HepG2 (cell line): ENCODE results near the gene RFC2. TPM values are rescaled to one million over a fixed set of nuclear protein-coding genes. Genes with fewer than 3 reads are reported as not detected.

Experiments
- CCAR2 ChIP-seq: fragments of 200-400 bp; formaldehyde crosslinking; optimal IDR thresholded peaks from 2 replicates; pipeline ENCODE3; 2018; ENCODE audit warnings: low read depth, mild to moderate bottlenecking, low read length, moderate library complexity
- HDAC2 ChIP-seq: sonication (generic); formaldehyde crosslinking; IDR thresholded peaks from 2 replicates; pipeline ENCODE4 v1.4.0; 2020; ENCODE audit warnings: missing genetic modification reagents
- KLF16 ChIP-seq, 2 experiments: sonication (generic) in 1 of 2; formaldehyde crosslinking in 1 of 2; IDR thresholded peaks; 2 replicates each; pipeline versions ENCODE4 v1.6.1 to v1.8.0; 2016 to 2023; ENCODE audit warnings: missing genetic modification reagents in 2 of 2, missing compliant biosample characterization in 1 of 2
- PHF21A ChIP-seq: sonication (generic); formaldehyde crosslinking; IDR thresholded peaks from 2 replicates; pipeline ENCODE4 v1.5.0; 2020; ENCODE audit warnings: mild to moderate bottlenecking, missing genetic modification reagents
- RCOR2 ChIP-seq: IDR thresholded peaks from 2 replicates; pipeline ENCODE4 v1.6.1; 2016; ENCODE audit warnings: missing biosample characterization, missing genetic modification reagents
- STAT5B ChIP-seq: sonication (generic); formaldehyde crosslinking; IDR thresholded peaks from 2 replicates; pipeline ENCODE4 v1.4.0; 2020; ENCODE audit warnings: missing genetic modification reagents
- TEAD3 ChIP-seq: optimal IDR thresholded peaks from 2 replicates; pipeline ENCODE3; 2016; ENCODE audit warnings: borderline replicate concordance
- YY1 ChIP-seq: IDR thresholded peaks from 2 replicates; pipeline ENCODE4 v1.6.1; 2011; ENCODE audit warnings: low read length, low read depth, moderate library complexity, mild to moderate bottlenecking; ENCODE audit not compliant: insufficient read depth, insufficient replicate concordance
- ZFX ChIP-seq: sonication (generic); formaldehyde crosslinking; IDR thresholded peaks from 2 replicates; pipeline ENCODE4 v1.4.0; 2020; ENCODE audit warnings: mild to moderate bottlenecking, low read depth, missing genetic modification reagents, moderate library complexity
- ZNF253 ChIP-seq: sonication (generic); formaldehyde crosslinking; IDR thresholded peaks from 2 replicates; pipeline ENCODE4 v1.8.0; 2022; ENCODE audit warnings: mild to moderate bottlenecking, missing genetic modification reagents, borderline replicate concordance
- ZNF292 ChIP-seq: sonication (generic); formaldehyde crosslinking; IDR thresholded peaks from 2 replicates; pipeline ENCODE4 v1.8.1; 2022; ENCODE audit warnings: mild to moderate bottlenecking, low read depth, missing genetic modification reagents, borderline replicate concordance
- polyA plus RNA-seq, 8 experiments: library from polyadenylated mRNA; depleted of rRNA in 3 of 8; stranded (reverse) in 7 of 8; unstranded in 1 of 8; fragments of >200 nt; fragmentation: Illumina TruSeq in 4 of 8; extraction: Trizol in 4 of 8; gene quantifications; 2 replicates each; pipeline versions ENCODE4 v1.2.1 to v1.2.3, GENCODE V29; 2011 to 2016; ENCODE audit warnings: low read depth in 4 of 8, missing spikeins in 1 of 8, mixed read lengths in 1 of 8; ENCODE audit not compliant: insufficient read depth in 1 of 8
- total RNA-seq, 5 experiments: library from RNA; depleted of rRNA; stranded (reverse); fragments of >200 nt; fragmentation: Illumina TruSeq; extraction: Trizol; gene quantifications; 2 replicates each; pipeline ENCODE4 v1.2.3, GENCODE V29; 2016; ENCODE audit warnings: low read depth in 1 of 5
- TF ChIP-seq, protein P1 (sequence below): sonication (generic); formaldehyde crosslinking; IDR thresholded peaks from 2 replicates; pipeline ENCODE4 v1.8.0; 2022; ENCODE audit warnings: mild to moderate bottlenecking, missing genetic modification reagents
- TF ChIP-seq, protein P2 (sequence below): sonication (generic); formaldehyde crosslinking; IDR thresholded peaks from 2 replicates; pipeline ENCODE4 v1.5.0; 2020; ENCODE audit warnings: mild to moderate bottlenecking, missing genetic modification reagents, borderline replicate concordance
- TF ChIP-seq, protein P3 (sequence below): sonication (generic); IDR thresholded peaks from 2 replicates; pipeline ENCODE4 v1.6.1; 2016; ENCODE audit warnings: low read depth, borderline replicate concordance
- TF ChIP-seq, protein P4 (sequence below): sonication (generic); formaldehyde crosslinking; IDR thresholded peaks from 2 replicates; pipeline ENCODE4 v1.4.0; 2020; ENCODE audit warnings: missing genetic modification reagents
- TF ChIP-seq, protein P5 (sequence below): sonication (generic); formaldehyde crosslinking; IDR thresholded peaks from 2 replicates; pipeline ENCODE4 v1.4.0; 2020; ENCODE audit warnings: missing genetic modification reagents

Gene RFC2
- total and polyA plus RNA-seq, 2 of the 13 experiments (the other 11 are each of a cell fraction or from before 2014, with no cell fraction given): 14.6 to 43.5 TPM

DNA sequence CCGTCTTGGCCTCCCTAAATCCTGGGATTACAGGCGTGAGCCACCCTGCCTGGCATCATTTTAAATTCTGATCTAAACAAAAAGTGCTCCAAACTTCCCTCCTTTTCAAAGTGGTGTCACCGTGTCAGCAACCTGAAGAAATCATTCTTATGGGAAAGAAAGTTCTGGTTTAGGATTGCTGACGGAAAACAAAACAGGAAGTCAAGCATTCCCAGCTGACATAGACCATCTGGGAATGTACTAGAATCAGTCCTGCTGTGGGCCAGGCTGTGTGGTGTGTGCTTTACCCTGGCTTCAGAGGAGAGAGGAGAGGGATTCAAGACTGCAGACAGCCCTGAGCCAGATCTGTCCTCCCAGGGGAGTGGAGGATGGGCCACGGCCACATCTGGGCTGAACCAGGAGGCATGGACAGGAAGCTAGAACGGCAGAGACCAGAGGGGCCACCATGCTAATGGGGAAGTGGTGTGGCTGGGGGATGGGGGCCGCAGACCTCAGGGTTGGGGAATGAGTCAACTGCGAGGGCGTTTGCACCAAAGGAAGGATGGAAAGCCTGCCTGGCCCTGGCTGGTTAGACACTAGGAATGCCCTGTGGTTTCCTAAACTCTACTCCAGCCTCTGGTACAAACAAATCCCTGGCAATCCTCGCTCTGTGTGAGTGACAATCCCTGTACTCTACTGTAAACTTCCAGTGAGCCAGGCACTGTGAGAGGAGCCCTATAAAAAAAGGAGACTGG is 18.3 kb upstream of the RFC2 start (continued):
- TF ChIP-seq ZNF253 (CRISPR knock-in tag) (peak; percentile 39; the same call in 1 of the 2 replicates), ZNF292 (CRISPR knock-in tag) (peak; percentile 51; the same call in 1 of the 2 replicates), KLF16 (CRISPR knock-in tag; IDR thresholded peaks at IDR 0.05) (0 out of 4 replicates have a peak, but pooled peaks of 1 of the 2 experiments have one; percentile 41), ZFX (CRISPR knock-in tag) (0 out of 2 replicates have a peak, but pooled peaks have one; percentile 32), PHF21A (CRISPR knock-in tag) (peak; percentile 9; the same call in 1 of the 2 replicates), CCAR2 (no peak), RCOR2 (CRISPR knock-in tag) (0 out of 2 replicates have a peak, but pooled peaks have one; percentile 37), STAT5B (CRISPR knock-in tag) (no peak), TEAD3 (CRISPR knock-in tag) (peak; percentile 11), YY1 (peak; percentile 13), HDAC2 (peak; percentile 54; the same call in 1 of the 2 replicates)
- TF ChIP-seq, protein P1, sequence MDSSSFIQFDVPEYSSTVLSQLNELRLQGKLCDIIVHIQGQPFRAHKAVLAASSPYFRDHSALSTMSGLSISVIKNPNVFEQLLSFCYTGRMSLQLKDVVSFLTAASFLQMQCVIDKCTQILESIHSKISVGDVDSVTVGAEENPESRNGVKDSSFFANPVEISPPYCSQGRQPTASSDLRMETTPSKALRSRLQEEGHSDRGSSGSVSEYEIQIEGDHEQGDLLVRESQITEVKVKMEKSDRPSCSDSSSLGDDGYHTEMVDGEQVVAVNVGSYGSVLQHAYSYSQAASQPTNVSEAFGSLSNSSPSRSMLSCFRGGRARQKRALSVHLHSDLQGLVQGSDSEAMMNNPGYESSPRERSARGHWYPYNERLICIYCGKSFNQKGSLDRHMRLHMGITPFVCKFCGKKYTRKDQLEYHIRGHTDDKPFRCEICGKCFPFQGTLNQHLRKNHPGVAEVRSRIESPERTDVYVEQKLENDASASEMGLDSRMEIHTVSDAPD (CRISPR knock-in tag): 0 out of 2 replicates have a peak, but pooled peaks have one; percentile 37
- TF ChIP-seq, protein P2, sequence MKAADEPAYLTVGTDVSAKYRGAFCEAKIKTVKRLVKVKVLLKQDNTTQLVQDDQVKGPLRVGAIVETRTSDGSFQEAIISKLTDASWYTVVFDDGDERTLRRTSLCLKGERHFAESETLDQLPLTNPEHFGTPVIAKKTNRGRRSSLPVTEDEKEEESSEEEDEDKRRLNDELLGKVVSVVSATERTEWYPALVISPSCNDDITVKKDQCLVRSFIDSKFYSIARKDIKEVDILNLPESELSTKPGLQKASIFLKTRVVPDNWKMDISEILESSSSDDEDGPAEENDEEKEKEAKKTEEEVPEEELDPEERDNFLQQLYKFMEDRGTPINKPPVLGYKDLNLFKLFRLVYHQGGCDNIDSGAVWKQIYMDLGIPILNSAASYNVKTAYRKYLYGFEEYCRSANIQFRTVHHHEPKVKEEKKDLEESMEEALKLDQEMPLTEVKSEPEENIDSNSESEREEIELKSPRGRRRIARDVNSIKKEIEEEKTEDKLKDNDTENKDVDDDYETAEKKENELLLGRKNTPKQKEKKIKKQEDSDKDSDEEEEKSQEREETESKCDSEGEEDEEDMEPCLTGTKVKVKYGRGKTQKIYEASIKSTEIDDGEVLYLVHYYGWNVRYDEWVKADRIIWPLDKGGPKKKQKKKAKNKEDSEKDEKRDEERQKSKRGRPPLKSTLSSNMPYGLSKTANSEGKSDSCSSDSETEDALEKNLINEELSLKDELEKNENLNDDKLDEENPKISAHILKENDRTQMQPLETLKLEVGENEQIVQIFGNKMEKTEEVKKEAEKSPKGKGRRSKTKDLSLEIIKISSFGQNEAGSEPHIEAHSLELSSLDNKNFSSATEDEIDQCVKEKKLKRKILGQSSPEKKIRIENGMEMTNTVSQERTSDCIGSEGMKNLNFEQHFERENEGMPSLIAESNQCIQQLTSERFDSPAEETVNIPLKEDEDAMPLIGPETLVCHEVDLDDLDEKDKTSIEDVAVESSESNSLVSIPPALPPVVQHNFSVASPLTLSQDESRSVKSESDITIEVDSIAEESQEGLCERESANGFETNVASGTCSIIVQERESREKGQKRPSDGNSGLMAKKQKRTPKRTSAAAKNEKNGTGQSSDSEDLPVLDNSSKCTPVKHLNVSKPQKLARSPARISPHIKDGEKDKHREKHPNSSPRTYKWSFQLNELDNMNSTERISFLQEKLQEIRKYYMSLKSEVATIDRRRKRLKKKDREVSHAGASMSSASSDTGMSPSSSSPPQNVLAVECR: no peak
- TF ChIP-seq, protein P3, sequence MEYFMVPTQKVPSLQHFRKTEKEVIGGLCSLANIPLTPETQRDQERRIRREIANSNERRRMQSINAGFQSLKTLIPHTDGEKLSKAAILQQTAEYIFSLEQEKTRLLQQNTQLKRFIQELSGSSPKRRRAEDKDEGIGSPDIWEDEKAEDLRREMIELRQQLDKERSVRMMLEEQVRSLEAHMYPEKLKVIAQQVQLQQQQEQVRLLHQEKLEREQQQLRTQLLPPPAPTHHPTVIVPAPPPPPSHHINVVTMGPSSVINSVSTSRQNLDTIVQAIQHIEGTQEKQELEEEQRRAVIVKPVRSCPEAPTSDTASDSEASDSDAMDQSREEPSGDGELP: peak; percentile 71; the same call in 1 of the 2 replicates
- TF ChIP-seq, protein P4, sequence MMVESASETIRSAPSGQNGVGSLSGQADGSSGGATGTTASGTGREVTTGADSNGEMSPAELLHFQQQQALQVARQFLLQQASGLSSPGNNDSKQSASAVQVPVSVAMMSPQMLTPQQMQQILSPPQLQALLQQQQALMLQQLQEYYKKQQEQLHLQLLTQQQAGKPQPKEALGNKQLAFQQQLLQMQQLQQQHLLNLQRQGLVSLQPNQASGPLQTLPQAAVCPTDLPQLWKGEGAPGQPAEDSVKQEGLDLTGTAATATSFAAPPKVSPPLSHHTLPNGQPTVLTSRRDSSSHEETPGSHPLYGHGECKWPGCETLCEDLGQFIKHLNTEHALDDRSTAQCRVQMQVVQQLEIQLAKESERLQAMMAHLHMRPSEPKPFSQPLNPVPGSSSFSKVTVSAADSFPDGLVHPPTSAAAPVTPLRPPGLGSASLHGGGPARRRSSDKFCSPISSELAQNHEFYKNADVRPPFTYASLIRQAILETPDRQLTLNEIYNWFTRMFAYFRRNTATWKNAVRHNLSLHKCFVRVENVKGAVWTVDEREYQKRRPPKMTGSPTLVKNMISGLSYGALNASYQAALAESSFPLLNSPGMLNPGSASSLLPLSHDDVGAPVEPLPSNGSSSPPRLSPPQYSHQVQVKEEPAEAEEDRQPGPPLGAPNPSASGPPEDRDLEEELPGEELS (CRISPR knock-in tag): peak; percentile 57; the same call in 1 of the 2 replicates
- TF ChIP-seq, protein P5, sequence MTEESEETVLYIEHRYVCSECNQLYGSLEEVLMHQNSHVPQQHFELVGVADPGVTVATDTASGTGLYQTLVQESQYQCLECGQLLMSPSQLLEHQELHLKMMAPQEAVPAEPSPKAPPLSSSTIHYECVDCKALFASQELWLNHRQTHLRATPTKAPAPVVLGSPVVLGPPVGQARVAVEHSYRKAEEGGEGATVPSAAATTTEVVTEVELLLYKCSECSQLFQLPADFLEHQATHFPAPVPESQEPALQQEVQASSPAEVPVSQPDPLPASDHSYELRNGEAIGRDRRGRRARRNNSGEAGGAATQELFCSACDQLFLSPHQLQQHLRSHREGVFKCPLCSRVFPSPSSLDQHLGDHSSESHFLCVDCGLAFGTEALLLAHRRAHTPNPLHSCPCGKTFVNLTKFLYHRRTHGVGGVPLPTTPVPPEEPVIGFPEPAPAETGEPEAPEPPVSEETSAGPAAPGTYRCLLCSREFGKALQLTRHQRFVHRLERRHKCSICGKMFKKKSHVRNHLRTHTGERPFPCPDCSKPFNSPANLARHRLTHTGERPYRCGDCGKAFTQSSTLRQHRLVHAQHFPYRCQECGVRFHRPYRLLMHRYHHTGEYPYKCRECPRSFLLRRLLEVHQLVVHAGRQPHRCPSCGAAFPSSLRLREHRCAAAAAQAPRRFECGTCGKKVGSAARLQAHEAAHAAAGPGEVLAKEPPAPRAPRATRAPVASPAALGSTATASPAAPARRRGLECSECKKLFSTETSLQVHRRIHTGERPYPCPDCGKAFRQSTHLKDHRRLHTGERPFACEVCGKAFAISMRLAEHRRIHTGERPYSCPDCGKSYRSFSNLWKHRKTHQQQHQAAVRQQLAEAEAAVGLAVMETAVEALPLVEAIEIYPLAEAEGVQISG (CRISPR knock-in tag): peak; percentile 46; the same call in 1 of the 2 replicates
